Fibroblast of the aortic adventitia (primary cell): ENCODE measurements around the gene HOOK2. TPM values are rescaled to one million over a fixed set of nuclear protein-coding genes. Genes with fewer than 3 reads are reported as not detected.

Experiments used
- DNase-seq: peaks from one replicate; pipeline ENCODE4 v3.0.0-alpha.2; 2010; ENCODE audit warnings: low read depth
- H3K4me3 ChIP-seq: 2 replicates; pipeline ENCODE4 v1.5.1; 2011; ENCODE audit warnings: low read depth, mild to moderate bottlenecking, control low read depth, low read length, moderate library complexity
- CTCF ChIP-seq: IDR thresholded peaks from 2 replicates; pipeline ENCODE4 v1.5.1; 2011; ENCODE audit warnings: mild to moderate bottlenecking, low read length, control low read depth, inconsistent platforms; ENCODE audit not compliant: insufficient read depth
- total RNA-seq: library from RNA; depleted of rRNA; stranded (reverse); fragments of >200 nt; gene quantifications from 2 replicates; pipeline ENCODE4 v1.2.3, GENCODE V29; 2012; ENCODE audit warnings: low replicate concordance

Gene HOOK2
- total RNA-seq, 1 donor: 15.5 TPM

- no peak for DNase-seq
- no peak overlapping the region for H3K4me3 ChIP-seq
- TF ChIP-seq CTCF: no peak
Observed at GRCh38 chr19:12750851-12751250, 24.5 kb downstream of the HOOK2 start.

GRCh38 chr19:12749938-12750521 lies 25.3 kb downstream of the HOOK2 start:
- no peak for DNase-seq
- no peak overlapping the region for H3K4me3 ChIP-seq
- no peak for TF ChIP-seq CTCF

- no peak for DNase-seq
- TF ChIP-seq CTCF: no peak
- no peak overlapping the region for H3K4me3 ChIP-seq
Observed at GRCh38 chr19:12748489-12748888, 26.9 kb downstream of the HOOK2 start.

- TF ChIP-seq CTCF: no peak
- no peak for DNase-seq
Observed at GRCh38 chr19:12745166-12745897, 30.0 kb downstream of the HOOK2 start.

GRCh38 chr19:12737835-12738351 lies 37.5 kb downstream of the HOOK2 start:
- H3K4me3 ChIP-seq: peak overlapping the region; percentile 99
- DNase-seq: no peak
- TF ChIP-seq CTCF: no peak

More at GRCh38 chr19:12745166-12745897, 30.0 kb downstream of the HOOK2 start:
- H3K4me3 ChIP-seq: no peak overlapping the region

GRCh38 chr19:12736995-12737834 lies 38.1 kb downstream of the HOOK2 start, which contains the start of gene GET3:
Gene GET3, plus strand, starts transcription at chr19:12737497. Its CDS starts 9 bp downstream, at chr19:12737506.
- peak within 1 kb of the TSS; percentile 99 for H3K4me3 ChIP-seq
- TF ChIP-seq CTCF: no peak
- peak; percentile 100 for DNase-seq
